Measurements from ENCODE around the gene EOGT.

EOGT gene

GRCh38 chr3:69013253-69014021, at the start of gene EOGT:
TSS of gene EOGT (minus strand) at chr3:69013684. CDS start at chr3:69009846, 3,838 bp downstream.
- peak; percentile 4 for DNase-seq

GRCh38 chr3:69059688-69060087, 46.2 kb upstream of the EOGT start:
- no peak for DNase-seq

- no peak for DNase-seq
Observed at GRCh38 chr3:69058947-69059224, 45.4 kb upstream of the EOGT start.

- no peak for DNase-seq
Observed at GRCh38 chr3:69058180-69058946, 44.9 kb upstream of the EOGT start.

- DNase-seq: no peak
Observed at GRCh38 chr3:69052472-69052898, 39.0 kb upstream of the EOGT start.

- no peak for DNase-seq
Observed at GRCh38 chr3:69051756-69052471, 38.4 kb upstream of the EOGT start, which contains the start of gene TMF1. TSS of gene TMF1 (minus strand) at chr3:69052333. CDS start at chr3:69052086, 247 bp downstream.

- DNase-seq: no peak
Observed at GRCh38 chr3:69048990-69049389, 35.5 kb upstream of the EOGT start.

GRCh38 chr3:69044608-69045007, 31.1 kb upstream of the EOGT start:
- DNase-seq: no peak

GRCh38 chr3:69033470-69033869, 20.0 kb upstream of the EOGT start:
- no peak for DNase-seq

- DNase-seq: no peak
Observed at GRCh38 chr3:69032737-69033136, 19.3 kb upstream of the EOGT start.

- no peak for DNase-seq
Observed at GRCh38 chr3:69032142-69032541, 18.7 kb upstream of the EOGT start.

- no peak for DNase-seq
Observed at GRCh38 chr3:69031635-69032034, 18.2 kb upstream of the EOGT start.

GRCh38 chr3:69020857-69021256, 7.4 kb upstream of the EOGT start:
- no peak for DNase-seq

- no peak for DNase-seq
Observed at GRCh38 chr3:69020424-69020823, 6.9 kb upstream of the EOGT start.

- no peak for DNase-seq
Observed at GRCh38 chr3:69016901-69017300, 3.4 kb upstream of the EOGT start.

- DNase-seq: no peak
Observed at GRCh38 chr3:69016102-69016501, 2.6 kb upstream of the EOGT start.

- no peak for DNase-seq
Observed at GRCh38 chr3:69014022-69014580, 617 bp upstream of the EOGT start.

- DNase-seq: no peak
Observed at GRCh38 chr3:69012800-69013252, 658 bp downstream of the EOGT start.

- DNase-seq: no peak
Observed at GRCh38 chr3:69012100-69012799, 1.2 kb downstream of the EOGT start.

GRCh38 chr3:69011096-69011730, 2.3 kb downstream of the EOGT start:
- DNase-seq: no peak

GRCh38 chr3:69009559-69010410, 3.7 kb downstream of the EOGT start:
- DNase-seq: no peak

Data from NCI-H748 treated with DMSO at 0.1 percent for 48 hours (cell line).